Measurements from ENCODE around the gene YWHAH.

YWHAH gene

GRCh38 chr22:31922534-31922933, 21.8 kb upstream of the YWHAH start:
- H3K27me3 ChIP-seq (ENCODE audit: control insufficient read depth in 2 of 2, insufficient read depth in 2 of 2, low read length in 2 of 2): no peaks in the 10 kb centered on the region
- no peaks in the 10 kb centered on the region for H3K9me3 ChIP-seq (ENCODE audit: control insufficient read depth in 2 of 2, low read length in 2 of 2)
- H3K4me1 ChIP-seq (ENCODE audit: control insufficient read depth in 2 of 2, insufficient read depth in 2 of 2, low read length in 2 of 2): peaks cover 0 to 1% of the 10 kb centered on the region in 2 donors
- H3K27ac ChIP-seq (ENCODE audit: low read depth in 2 of 2, low read length in 2 of 2): peak overlapping the region in 1 of 2 donors; percentile 56
- no peak overlapping the region for H3K4me3 ChIP-seq (ENCODE audit: low read length in 2 of 2)
- no peaks in the 10 kb centered on the region for H3K36me3 ChIP-seq (ENCODE audit: control insufficient read depth in 2 of 2, insufficient read depth in 2 of 2, low read length in 2 of 2)
- H3K9ac ChIP-seq (ENCODE audit: low read depth in 1 of 2, low read length in 2 of 2): no peak overlapping the region

- no peak overlapping the region for H3K4me3 ChIP-seq (ENCODE audit: low read length in 2 of 2)
- H3K9ac ChIP-seq (ENCODE audit: low read depth in 1 of 2, low read length in 2 of 2): peak overlapping the region in 1 of 2 donors; percentile 6
- no peaks in the 10 kb centered on the region for H3K36me3 ChIP-seq (ENCODE audit: control insufficient read depth in 2 of 2, insufficient read depth in 2 of 2, low read length in 2 of 2)
- no peaks in the 10 kb centered on the region for H3K9me3 ChIP-seq (ENCODE audit: control insufficient read depth in 2 of 2, low read length in 2 of 2)
- no peaks in the 10 kb centered on the region for H3K27me3 ChIP-seq (ENCODE audit: control insufficient read depth in 2 of 2, insufficient read depth in 2 of 2, low read length in 2 of 2)
- no peaks in the 10 kb centered on the region for H3K4me1 ChIP-seq (ENCODE audit: control insufficient read depth in 2 of 2, insufficient read depth in 2 of 2, low read length in 2 of 2)
- H3K27ac ChIP-seq (ENCODE audit: low read depth in 2 of 2, low read length in 2 of 2): no peak overlapping the region
Measured at GRCh38 chr22:31923136-31923535, 21.2 kb upstream of the YWHAH start.

- H3K27ac ChIP-seq (ENCODE audit: low read depth in 2 of 2, low read length in 2 of 2): no peak overlapping the region
- no peaks in the 10 kb centered on the region for H3K4me1 ChIP-seq (ENCODE audit: control insufficient read depth in 2 of 2, insufficient read depth in 2 of 2, low read length in 2 of 2)
- H3K9me3 ChIP-seq (ENCODE audit: control insufficient read depth in 2 of 2, low read length in 2 of 2): no peaks in the 10 kb centered on the region
- no peaks in the 10 kb centered on the region for H3K36me3 ChIP-seq (ENCODE audit: control insufficient read depth in 2 of 2, insufficient read depth in 2 of 2, low read length in 2 of 2)
- H3K9ac ChIP-seq (ENCODE audit: low read depth in 1 of 2, low read length in 2 of 2): no peak overlapping the region
- H3K27me3 ChIP-seq (ENCODE audit: control insufficient read depth in 2 of 2, insufficient read depth in 2 of 2, low read length in 2 of 2): no peaks in the 10 kb centered on the region
- H3K4me3 ChIP-seq (ENCODE audit: low read length in 2 of 2): no peak overlapping the region
Measured at GRCh38 chr22:31923747-31924146, 20.6 kb upstream of the YWHAH start.

- H3K36me3 ChIP-seq (ENCODE audit: control insufficient read depth in 2 of 2, insufficient read depth in 2 of 2, low read length in 2 of 2): no peaks in the 10 kb centered on the region
- H3K9me3 ChIP-seq (ENCODE audit: control insufficient read depth in 2 of 2, low read length in 2 of 2): no peaks in the 10 kb centered on the region
- no peak overlapping the region for H3K9ac ChIP-seq (ENCODE audit: low read depth in 1 of 2, low read length in 2 of 2)
- no peak overlapping the region for H3K27ac ChIP-seq (ENCODE audit: low read depth in 2 of 2, low read length in 2 of 2)
- no peak overlapping the region for H3K4me3 ChIP-seq (ENCODE audit: low read length in 2 of 2)
- H3K27me3 ChIP-seq (ENCODE audit: control insufficient read depth in 2 of 2, insufficient read depth in 2 of 2, low read length in 2 of 2): no peaks in the 10 kb centered on the region
- H3K4me1 ChIP-seq (ENCODE audit: control insufficient read depth in 2 of 2, insufficient read depth in 2 of 2, low read length in 2 of 2): no peaks in the 10 kb centered on the region
Measured at GRCh38 chr22:31925056-31925455, 19.3 kb upstream of the YWHAH start.

- H3K4me1 ChIP-seq (ENCODE audit: control insufficient read depth in 2 of 2, insufficient read depth in 2 of 2, low read length in 2 of 2): no peaks in the 10 kb centered on the region
- H3K4me3 ChIP-seq (ENCODE audit: low read length in 2 of 2): no peak overlapping the region
- H3K9ac ChIP-seq (ENCODE audit: low read depth in 1 of 2, low read length in 2 of 2): no peak overlapping the region
- H3K27ac ChIP-seq (ENCODE audit: low read depth in 2 of 2, low read length in 2 of 2): no peak overlapping the region
- no peaks in the 10 kb centered on the region for H3K9me3 ChIP-seq (ENCODE audit: control insufficient read depth in 2 of 2, low read length in 2 of 2)
- H3K27me3 ChIP-seq (ENCODE audit: control insufficient read depth in 2 of 2, insufficient read depth in 2 of 2, low read length in 2 of 2): no peaks in the 10 kb centered on the region
- no peaks in the 10 kb centered on the region for H3K36me3 ChIP-seq (ENCODE audit: control insufficient read depth in 2 of 2, insufficient read depth in 2 of 2, low read length in 2 of 2)
Measured at GRCh38 chr22:31926024-31926423, 18.3 kb upstream of the YWHAH start.

- H3K9ac ChIP-seq (ENCODE audit: low read depth in 1 of 2, low read length in 2 of 2): no peak overlapping the region
Measured at GRCh38 chr22:31926969-31927368, 17.4 kb upstream of the YWHAH start.

GRCh38 chr22:31927562-31927961, 16.8 kb upstream of the YWHAH start:
- H3K4me3 ChIP-seq (ENCODE audit: low read length in 2 of 2): no peak overlapping the region
- H3K27ac ChIP-seq (ENCODE audit: low read depth in 2 of 2, low read length in 2 of 2): no peak overlapping the region
- H3K9ac ChIP-seq (ENCODE audit: low read depth in 1 of 2, low read length in 2 of 2): no peak overlapping the region
- H3K27me3 ChIP-seq (ENCODE audit: control insufficient read depth in 2 of 2, insufficient read depth in 2 of 2, low read length in 2 of 2): no peaks in the 10 kb centered on the region
- no peaks in the 10 kb centered on the region for H3K9me3 ChIP-seq (ENCODE audit: control insufficient read depth in 2 of 2, low read length in 2 of 2)
- H3K36me3 ChIP-seq (ENCODE audit: control insufficient read depth in 2 of 2, insufficient read depth in 2 of 2, low read length in 2 of 2): no peaks in the 10 kb centered on the region
- no peaks in the 10 kb centered on the region for H3K4me1 ChIP-seq (ENCODE audit: control insufficient read depth in 2 of 2, insufficient read depth in 2 of 2, low read length in 2 of 2)

More at GRCh38 chr22:31926969-31927368, 17.4 kb upstream of the YWHAH start:
- Histone ChIP-seq H3K36me3 (ENCODE audit: control insufficient read depth in 2 of 2, insufficient read depth in 2 of 2, low read length in 2 of 2) (no peaks in the 10 kb centered on the region), H3K4me3 (ENCODE audit: low read length in 2 of 2) (no peak overlapping the region), H3K4me1 (ENCODE audit: control insufficient read depth in 2 of 2, insufficient read depth in 2 of 2, low read length in 2 of 2) (no peaks in the 10 kb centered on the region), H3K27ac (ENCODE audit: low read depth in 2 of 2, low read length in 2 of 2) (no peak overlapping the region), H3K27me3 (ENCODE audit: control insufficient read depth in 2 of 2, insufficient read depth in 2 of 2, low read length in 2 of 2) (no peaks in the 10 kb centered on the region), H3K9me3 (ENCODE audit: control insufficient read depth in 2 of 2, low read length in 2 of 2) (no peaks in the 10 kb centered on the region)

GRCh38 chr22:31929167-31929930, 15.0 kb upstream of the YWHAH start:
- H3K27me3 ChIP-seq (ENCODE audit: control insufficient read depth in 2 of 2, insufficient read depth in 2 of 2, low read length in 2 of 2): no peaks in the 10 kb centered on the region
- no peak overlapping the region for H3K9ac ChIP-seq (ENCODE audit: low read depth in 1 of 2, low read length in 2 of 2)
- no peaks in the 10 kb centered on the region for H3K36me3 ChIP-seq (ENCODE audit: control insufficient read depth in 2 of 2, insufficient read depth in 2 of 2, low read length in 2 of 2)
- H3K4me3 ChIP-seq (ENCODE audit: low read length in 2 of 2): no peak overlapping the region
- no peak overlapping the region for H3K27ac ChIP-seq (ENCODE audit: low read depth in 2 of 2, low read length in 2 of 2)
- no peaks in the 10 kb centered on the region for H3K9me3 ChIP-seq (ENCODE audit: control insufficient read depth in 2 of 2, low read length in 2 of 2)
- H3K4me1 ChIP-seq (ENCODE audit: control insufficient read depth in 2 of 2, insufficient read depth in 2 of 2, low read length in 2 of 2): no peaks in the 10 kb centered on the region

GRCh38 chr22:31932863-31933262, 11.5 kb upstream of the YWHAH start:
- no peak overlapping the region for H3K9ac ChIP-seq (ENCODE audit: low read depth in 1 of 2, low read length in 2 of 2)
- H3K27me3 ChIP-seq (ENCODE audit: control insufficient read depth in 2 of 2, insufficient read depth in 2 of 2, low read length in 2 of 2): no peaks in the 10 kb centered on the region
- no peak overlapping the region for H3K27ac ChIP-seq (ENCODE audit: low read depth in 2 of 2, low read length in 2 of 2)

GRCh38 chr22:31933406-31933805, 10.9 kb upstream of the YWHAH start:
- Histone ChIP-seq H3K9ac (ENCODE audit: low read depth in 1 of 2, low read length in 2 of 2) (no peak overlapping the region), H3K27ac (ENCODE audit: low read depth in 2 of 2, low read length in 2 of 2) (no peak overlapping the region), H3K27me3 (ENCODE audit: control insufficient read depth in 2 of 2, insufficient read depth in 2 of 2, low read length in 2 of 2) (no peaks in the 10 kb centered on the region), H3K4me3 (ENCODE audit: low read length in 2 of 2) (no peak overlapping the region), H3K4me1 (ENCODE audit: control insufficient read depth in 2 of 2, insufficient read depth in 2 of 2, low read length in 2 of 2) (no peaks in the 10 kb centered on the region), H3K36me3 (ENCODE audit: control insufficient read depth in 2 of 2, insufficient read depth in 2 of 2, low read length in 2 of 2) (no peaks in the 10 kb centered on the region), H3K9me3 (ENCODE audit: control insufficient read depth in 2 of 2, low read length in 2 of 2) (no peaks in the 10 kb centered on the region)

More at GRCh38 chr22:31932863-31933262, 11.5 kb upstream of the YWHAH start:
- Histone ChIP-seq H3K36me3 (ENCODE audit: control insufficient read depth in 2 of 2, insufficient read depth in 2 of 2, low read length in 2 of 2) (no peaks in the 10 kb centered on the region), H3K4me1 (ENCODE audit: control insufficient read depth in 2 of 2, insufficient read depth in 2 of 2, low read length in 2 of 2) (no peaks in the 10 kb centered on the region), H3K4me3 (ENCODE audit: low read length in 2 of 2) (no peak overlapping the region), H3K9me3 (ENCODE audit: control insufficient read depth in 2 of 2, low read length in 2 of 2) (no peaks in the 10 kb centered on the region)
